ENCODE data around the gene POMGNT1.
"Not testable (repeated sequence)": the region's sequence is repeated elsewhere in the genome, so short reads cannot be mapped to it uniquely, and the experiment has no call there.

Gene POMGNT1

GRCh38 chr1:46236882-46237281 lies 38.6 kb upstream of the POMGNT1 start:
- TF ChIP-seq CTCF (conservative IDR thresholded peaks at IDR 0.05), result no peak
- TF ChIP-seq ZFX (IDR thresholded peaks at IDR 0.05), result no peak
- H3K27ac ChIP-seq, result no peak overlapping the region

GRCh38 chr1:46231231-46231630 lies 33.0 kb upstream of the POMGNT1 start:
- not testable (repeated sequence) for H3K27ac ChIP-seq

- no peak for TF ChIP-seq ZFX (IDR thresholded peaks at IDR 0.05)
- no peak for TF ChIP-seq CTCF (conservative IDR thresholded peaks at IDR 0.05)
- no peak overlapping the region for H3K27ac ChIP-seq
Measured at GRCh38 chr1:46224966-46225365, 26.7 kb upstream of the POMGNT1 start.

DNA sequence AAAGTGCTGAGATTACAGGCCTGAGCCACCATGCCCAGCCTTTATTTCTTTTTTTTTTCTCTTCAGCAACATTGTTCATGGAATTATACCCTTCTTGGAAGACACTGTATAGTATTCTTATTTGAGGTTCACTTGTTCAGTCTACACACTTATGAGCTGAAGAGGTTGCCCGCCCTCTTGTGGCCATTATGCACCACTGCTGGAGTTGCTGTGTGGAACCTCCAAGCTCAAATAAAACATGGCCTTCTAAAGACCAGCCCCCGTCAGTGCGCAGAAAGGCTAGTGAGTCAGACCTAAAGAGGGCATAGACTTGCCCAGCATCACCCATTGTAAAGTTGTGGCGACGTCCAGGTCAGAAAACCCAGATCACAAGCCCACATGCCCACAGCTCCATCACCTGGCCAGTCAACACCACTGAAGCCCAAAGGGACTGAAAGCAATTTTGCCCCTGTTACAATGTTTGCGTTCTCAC lies 25.3 kb upstream of the POMGNT1 start:
- TF ChIP-seq ZFX (IDR thresholded peaks at IDR 0.05), result no peak
- TF ChIP-seq CTCF (conservative IDR thresholded peaks at IDR 0.05), result peak; percentile 99
- H3K27ac ChIP-seq, result peak overlapping the region; percentile 18; the same call in 1 of the 2 replicates

- H3K27ac ChIP-seq, result peak overlapping the region; percentile 18; the same call in 1 of the 2 replicates
Measured at GRCh38 chr1:46223055-46223454, 24.8 kb upstream of the POMGNT1 start.

GRCh38 chr1:46221749-46222148 lies 23.5 kb upstream of the POMGNT1 start:
- H3K27ac ChIP-seq, result no peak overlapping the region
- TF ChIP-seq ZFX (IDR thresholded peaks at IDR 0.05) (no peak), CTCF (conservative IDR thresholded peaks at IDR 0.05) (no peak)

DNA sequence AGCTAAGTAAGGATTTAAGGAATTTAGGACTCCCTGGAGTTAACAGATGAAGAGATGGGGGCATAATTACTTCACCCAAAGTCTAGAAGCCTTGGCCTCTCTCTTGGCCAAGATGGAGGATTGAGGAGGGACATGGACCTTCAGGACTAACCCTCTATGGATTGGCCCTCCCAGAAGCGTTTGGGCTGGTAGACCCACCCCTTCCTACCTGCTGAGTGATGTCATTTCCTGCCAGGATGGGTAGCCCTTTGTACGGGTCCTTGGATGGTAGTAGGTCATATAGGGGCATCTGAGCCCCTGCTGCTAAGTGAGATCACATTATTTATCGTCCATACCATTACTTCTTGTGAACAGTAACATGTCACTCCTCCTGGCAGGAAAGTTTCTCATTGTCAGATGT lies 22.6 kb upstream of the POMGNT1 start:
- TF ChIP-seq ZFX (IDR thresholded peaks at IDR 0.05) (no peak), CTCF (conservative IDR thresholded peaks at IDR 0.05) (no peak)
- no peak overlapping the region for H3K27ac ChIP-seq

DNA sequence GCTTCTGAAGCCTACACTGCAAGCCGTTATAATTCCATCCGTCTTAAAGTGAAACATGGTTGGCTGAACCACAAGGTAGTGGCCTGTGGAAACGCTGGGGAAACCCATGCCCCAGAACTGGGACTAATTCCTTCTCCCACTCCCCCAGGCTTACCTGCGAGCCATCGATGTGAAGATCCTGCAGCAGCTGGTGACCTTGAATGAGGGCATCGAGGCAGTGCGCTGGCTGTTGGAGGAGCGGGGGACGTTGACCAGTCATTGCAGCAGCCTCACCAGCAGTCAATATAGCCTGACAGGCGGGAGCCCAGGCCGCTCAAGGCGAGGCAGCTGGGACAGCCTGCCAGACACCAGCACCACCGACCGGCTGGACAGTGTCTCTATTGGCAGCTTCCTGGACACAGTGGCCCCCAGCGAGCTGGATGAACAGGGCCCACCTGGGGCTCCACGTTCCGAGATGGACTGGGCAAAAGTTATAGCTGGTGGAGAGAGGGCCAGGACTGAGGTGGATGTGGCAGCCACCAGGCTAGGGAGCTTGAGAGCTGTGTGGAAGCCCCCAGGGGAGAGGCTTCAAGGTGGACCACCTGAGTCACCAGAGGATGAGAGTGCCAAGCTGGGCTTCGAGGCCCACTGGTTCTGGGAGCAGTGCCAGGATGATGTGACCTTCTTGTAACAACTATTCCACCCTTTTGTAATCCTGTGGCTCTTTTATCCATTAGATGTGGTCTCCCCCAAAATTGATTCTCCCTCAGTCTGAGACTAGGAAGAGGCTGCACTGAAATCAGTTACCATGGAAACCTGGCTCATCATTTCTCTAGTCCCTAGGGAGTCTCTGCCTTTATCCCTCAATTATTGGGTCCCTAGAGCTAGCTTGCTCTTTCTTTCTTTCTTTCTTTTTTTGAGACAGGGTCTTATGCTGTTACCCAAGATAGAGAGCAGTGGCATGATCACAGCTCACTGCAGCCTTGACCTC lies 21.6 kb upstream of the POMGNT1 start:
- no peak overlapping the region for H3K27ac ChIP-seq
- no peak for TF ChIP-seq ZFX (IDR thresholded peaks at IDR 0.05)

DNA sequence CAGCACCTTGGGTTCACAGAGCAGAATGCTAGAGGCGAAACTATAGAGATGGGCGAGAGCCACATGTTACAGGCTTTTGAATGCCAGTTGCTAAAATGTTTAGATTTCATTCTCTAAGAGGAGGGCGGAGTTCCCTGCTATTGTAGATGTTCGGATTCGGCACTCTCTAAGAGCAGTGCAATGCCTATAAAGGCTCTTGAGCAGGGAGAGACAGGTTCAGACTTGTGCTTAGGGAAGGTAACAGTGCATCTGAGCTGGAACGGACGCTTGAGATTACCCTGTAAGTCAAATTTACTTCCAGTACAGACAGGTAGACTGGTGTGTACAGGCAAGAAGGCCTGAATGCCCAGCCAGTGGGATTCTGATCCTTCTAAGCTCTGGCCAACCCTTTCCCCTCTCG lies 20.2 kb upstream of the POMGNT1 start:
- no peak for TF ChIP-seq CTCF (conservative IDR thresholded peaks at IDR 0.05)
- TF ChIP-seq ZFX (IDR thresholded peaks at IDR 0.05), result no peak
- no peak overlapping the region for H3K27ac ChIP-seq
